Smooth muscle cell (in vitro differentiated cells): ENCODE data around the gene MICAL2. TPM values are rescaled to one million over a fixed set of nuclear protein-coding genes. Genes with fewer than 3 reads are reported as not detected.

Source experiments
- DNase-seq: peaks from one replicate; lab custom pipeline; 2025; ENCODE audit not compliant: unreplicated experiment; lab: John Stamatoyannopoulos, UW
- H2AFZ ChIP-seq: fragments of 200-600 bp; sonication (generic); 2 replicates; pipeline ENCODE4 v1.6.0; 2016; ENCODE audit warnings: antibody characterized with exemption, low read depth, mild to moderate bottlenecking
- H3F3A ChIP-seq: fragments of 200-600 bp; sonication (generic); 2 replicates; pipeline ENCODE4 v1.6.0; 2017; ENCODE audit warnings: antibody characterized with exemption, low read depth
- H3K27ac ChIP-seq: fragments of 200-600 bp; sonication (generic); 2 replicates; pipeline ENCODE4 v1.5.1; 2016; ENCODE audit warnings: low read depth, mild to moderate bottlenecking
- H3K27me3 ChIP-seq: fragments of 200-600 bp; sonication (generic); 2 replicates; pipeline ENCODE4 v1.6.1; 2016; ENCODE audit warnings: low read depth, mild to moderate bottlenecking
- H3K36me3 ChIP-seq: fragments of 200-600 bp; sonication (generic); 2 replicates; pipeline ENCODE4 v1.5.1; 2016; ENCODE audit warnings: low read depth
- H3K4me1 ChIP-seq: fragments of 200-600 bp; sonication (generic); 2 replicates; pipeline ENCODE4 v1.5.1; 2016; ENCODE audit warnings: low read depth
- H3K4me2 ChIP-seq: fragments of 200-600 bp; sonication (generic); 2 replicates; pipeline ENCODE4 v1.6.0; 2016; ENCODE audit warnings: mild to moderate bottlenecking
- H3K4me3 ChIP-seq: fragments of 200-600 bp; sonication (generic); 2 replicates; pipeline ENCODE4 v1.5.1; 2016; ENCODE audit warnings: mild to moderate bottlenecking
- H3K79me2 ChIP-seq: fragments of 200-600 bp; sonication (generic); 2 replicates; pipeline ENCODE4 v1.6.0; 2016; ENCODE audit warnings: low read depth, mild to moderate bottlenecking
- H3K9ac ChIP-seq: fragments of 200-600 bp; sonication (generic); 2 replicates; pipeline ENCODE4 v1.6.0; 2016; ENCODE audit warnings: low read depth
- H3K9me3 ChIP-seq: fragments of 200-600 bp; sonication (generic); replicated peaks from 2 replicates; pipeline ENCODE4 v1.5.1; 2016; ENCODE audit warnings: low read depth
- H4K20me1 ChIP-seq: fragments of 200-600 bp; sonication (generic); 2 replicates; pipeline ENCODE4 v1.6.0; 2016; ENCODE audit warnings: low read depth
- CTCF ChIP-seq: fragments of 200-600 bp; sonication (generic); IDR thresholded peaks from 2 replicates; pipeline ENCODE4 v1.5.1; 2017; ENCODE audit warnings: borderline replicate concordance, mild to moderate bottlenecking, antibody characterized with exemption; ENCODE audit not compliant: insufficient read depth, poor library complexity, severe bottlenecking
- WGBS: methylation state at CpG from one replicate; pipeline ENCODE4 v1.1.7; 2016; ENCODE audit warnings: low lambda C conversion rate; 5-methylcytosine and 5-hydroxymethylcytosine counted together
- polyA plus RNA-seq: library from polyadenylated mRNA; unstranded; fragments of >200 nt; fragmentation: Nextera tagmentation; extraction: Ambion mirVana; gene quantifications from 2 replicates; pipeline ENCODE4 v1.2.1, GENCODE V29; 2016
- total RNA-seq: library from RNA; depleted of rRNA; stranded (reverse); fragments of >200 nt; gene quantifications from 2 replicates; pipeline ENCODE4 v1.2.3, GENCODE V29; 2014

Gene MICAL2
- total and polyA plus RNA-seq, 2 experiments from 2014 or later, result 161 to 287 TPM

DNA sequence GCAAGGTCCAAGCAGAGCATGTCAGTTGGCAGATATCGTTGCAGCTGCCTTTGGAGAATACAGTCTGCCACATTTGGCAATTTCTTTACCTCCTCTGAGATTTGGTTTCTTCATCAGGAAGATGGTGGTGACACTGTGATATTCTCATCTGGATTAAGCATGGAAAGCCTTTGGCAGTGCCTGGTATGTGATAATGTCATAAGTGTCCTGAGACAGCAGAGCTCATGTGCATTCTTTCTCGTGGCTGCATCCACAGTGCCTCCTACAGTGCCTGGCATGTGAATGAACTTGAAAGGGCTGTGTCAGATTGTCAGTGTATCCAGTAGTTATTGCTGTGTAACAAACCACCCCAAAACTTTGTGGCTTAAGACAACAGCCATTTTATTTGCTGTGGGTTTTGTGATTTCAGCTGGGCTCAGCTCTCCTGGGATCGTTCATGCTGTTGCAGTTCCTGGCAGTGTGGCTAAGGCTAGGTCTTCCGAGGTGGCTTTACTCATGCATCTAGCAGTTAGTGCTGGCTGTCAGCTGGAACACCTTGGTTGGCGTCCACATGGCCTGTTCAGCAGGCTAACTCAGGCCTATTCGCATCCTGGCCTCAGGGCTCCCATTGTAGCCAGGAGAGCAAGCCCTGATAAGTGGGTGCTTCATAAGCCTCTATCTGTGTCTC is 35.7 kb upstream of the MICAL2 start:
- 87% methylated on average over 6 of the region's 6 CpGs for WGBS
- no peaks in the 10 kb centered on the region for H3K79me2 ChIP-seq
- no peak overlapping the region for H3K4me2 ChIP-seq
- TF ChIP-seq CTCF, result no peak
- no peak overlapping the region for H2AFZ ChIP-seq
- no peaks in the 10 kb centered on the region for H3K27me3 ChIP-seq
- no peak for DNase-seq
- no peaks in the 10 kb centered on the region for H4K20me1 ChIP-seq
- no peak overlapping the region for H3K9ac ChIP-seq
- H3K4me1 ChIP-seq, result peaks cover 8% of the 10 kb centered on the region
- H3K36me3 ChIP-seq, result no peaks in the 10 kb centered on the region
- peak overlapping the region; percentile 99 for H3K27ac ChIP-seq
- H3K4me3 ChIP-seq, result no peak overlapping the region
- peaks cover 9% of the 10 kb centered on the region for H3F3A ChIP-seq
- no peaks in the 10 kb centered on the region for H3K9me3 ChIP-seq

GRCh38 chr11:12075291-12075690 is 35.1 kb upstream of the MICAL2 start:
- Histone ChIP-seq H3K4me2 (no peak overlapping the region), H2AFZ (no peak overlapping the region), H3K27ac (peak overlapping the region; percentile 99), H3K4me3 (no peak overlapping the region), H3K9ac (peak overlapping the region; percentile 94), H3K4me1 (peaks cover 11% of the 10 kb centered on the region), H3K36me3 (no peaks in the 10 kb centered on the region), H3K79me2 (no peaks in the 10 kb centered on the region), H3K9me3 (no peaks in the 10 kb centered on the region), H3K27me3 (no peaks in the 10 kb centered on the region), H4K20me1 (no peaks in the 10 kb centered on the region), H3F3A (peaks cover 9% of the 10 kb centered on the region)
- DNase-seq, result no peak
- 94% methylated on average over 3 of the region's 3 CpGs for WGBS
- no peak for TF ChIP-seq CTCF

DNA sequence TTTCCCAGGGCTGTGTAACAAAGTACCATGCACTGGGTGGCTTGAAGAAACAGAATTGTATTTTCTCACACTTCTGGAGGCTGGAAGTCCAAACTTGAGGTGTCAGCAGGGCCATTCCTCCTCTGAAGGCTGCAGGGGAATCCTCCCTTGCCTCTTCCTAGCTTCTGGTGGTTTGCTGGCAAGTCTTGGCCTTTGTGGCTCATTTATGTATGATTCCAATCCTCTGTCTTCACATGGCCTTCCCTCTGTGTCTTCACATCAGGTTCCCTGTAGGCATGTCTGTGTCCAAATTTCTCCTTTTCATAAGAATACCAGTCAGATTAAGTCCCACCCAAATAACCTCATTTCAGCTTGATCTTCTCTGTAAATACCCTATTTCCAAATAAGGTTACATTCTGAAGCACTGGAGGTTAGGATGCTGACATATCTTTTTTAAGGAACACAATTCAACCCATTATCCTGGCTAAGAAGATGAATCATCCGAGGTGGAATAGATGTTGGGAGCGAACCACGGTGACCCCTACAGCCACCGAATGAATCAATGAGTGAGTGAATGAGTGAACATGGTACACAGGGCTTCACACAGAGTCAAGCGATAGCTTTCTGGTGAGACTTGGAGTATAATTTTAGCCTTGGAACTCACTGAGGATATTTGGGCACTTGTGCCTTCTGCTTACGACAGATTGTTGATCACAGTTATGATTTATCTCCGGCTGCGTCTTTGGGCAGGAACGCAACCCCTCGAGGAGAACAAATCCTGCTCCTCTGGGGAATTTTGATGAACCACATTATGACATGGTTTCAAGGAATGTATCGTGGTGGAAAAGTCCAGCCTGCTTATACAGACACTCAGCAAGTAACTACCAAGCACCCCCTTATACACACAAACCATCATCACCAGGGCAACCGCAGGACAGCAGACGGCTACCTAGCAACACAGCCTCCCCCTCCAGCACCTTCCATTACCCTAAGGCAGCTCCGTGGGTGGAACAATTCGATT is 34.3 kb upstream of the MICAL2 start:
- H3F3A ChIP-seq, result peaks cover 9% of the 10 kb centered on the region
- no peak for TF ChIP-seq CTCF
- no peaks in the 10 kb centered on the region for H3K9me3 ChIP-seq
- no peaks in the 10 kb centered on the region for H4K20me1 ChIP-seq
- no peaks in the 10 kb centered on the region for H3K36me3 ChIP-seq
- peak overlapping the region; percentile 99 for H3K27ac ChIP-seq
- no peaks in the 10 kb centered on the region for H3K27me3 ChIP-seq
- peak; percentile 22 for DNase-seq
- no peaks in the 10 kb centered on the region for H3K79me2 ChIP-seq
- WGBS, result 29% methylated on average over 15 of the region's 15 CpGs
- H3K4me1 ChIP-seq, result peaks cover 11% of the 10 kb centered on the region
- peak overlapping the region; percentile 94 for H3K9ac ChIP-seq
- H3K4me2 ChIP-seq, result peak overlapping the region; percentile 62
- H3K4me3 ChIP-seq, result no peak overlapping the region
- no peak overlapping the region for H2AFZ ChIP-seq
